T-helper 2 cell treated with Interferon-gamma antibody and Interleukin-4, amounts not matched to agents 100 ng/mL and 5 ng/mL, for 36 hours (primary cell): Measurements from ENCODE around the gene TMEM61. TPM values are rescaled to one million over a fixed set of nuclear protein-coding genes. Genes with fewer than 3 reads are reported as not detected.
"Not testable (repeated sequence)": the region's sequence is repeated elsewhere in the genome, so short reads cannot be mapped to it uniquely, and the experiment has no call there.

Experiments used
- intact Hi-C: fragments of 100-400 bp; cut with micrococcal nuclease; formaldehyde crosslinking; loops from one replicate; pipeline ENCODE4 v1.15.1; 2023
- total RNA-seq: library from RNA; stranded (reverse); gene quantifications from 2 replicates; pipeline ENCODE4 v1.2.3, GENCODE V29; 2022

The TMEM61 gene
- total RNA-seq, 1 donor from 2014 or later: not detected

- intact Hi-C loops: no loop called here
Observed at GRCh38 chr1:55000110-55001085, 20.0 kb downstream of the TMEM61 start.

GRCh38 chr1:55001311-55001710 lies 20.9 kb downstream of the TMEM61 start:
- intact Hi-C loops: no loop called here

GRCh38 chr1:55002686-55003085 lies 22.3 kb downstream of the TMEM61 start:
- intact Hi-C loops: no loop called here

- intact Hi-C loops: no loop called here
Observed at GRCh38 chr1:55005351-55006140, 25.1 kb downstream of the TMEM61 start.

- intact Hi-C loops: no loop called here
Observed at GRCh38 chr1:55006931-55007330, 26.5 kb downstream of the TMEM61 start.

GRCh38 chr1:55007625-55008024 lies 27.2 kb downstream of the TMEM61 start:
- intact Hi-C loops: no loop called here

- intact Hi-C loops: no loop called here
Observed at GRCh38 chr1:55010194-55010886, 29.9 kb downstream of the TMEM61 start.

GRCh38 chr1:55010887-55011217 lies 30.4 kb downstream of the TMEM61 start:
- intact Hi-C loops: no loop called here

GRCh38 chr1:55012661-55013060 lies 32.2 kb downstream of the TMEM61 start:
- intact Hi-C loops: no loop called here

GRCh38 chr1:55015123-55015522 lies 34.7 kb downstream of the TMEM61 start:
- intact Hi-C loops: no loop called here

GRCh38 chr1:55015731-55016620 lies 35.5 kb downstream of the TMEM61 start:
- intact Hi-C loops: no loop called here

GRCh38 chr1:55018395-55018794 lies 38.0 kb downstream of the TMEM61 start:
- intact Hi-C loops: no loop called here

- intact Hi-C loops: loop anchor here (1.0 kb wide), 2 partner anchors 72 to 77 kb away; no protein-coding TSS in a partner anchor
Observed at GRCh38 chr1:55021942-55022546, 41.6 kb downstream of the TMEM61 start.

GRCh38 chr1:55024163-55024562 lies 43.7 kb downstream of the TMEM61 start:
- intact Hi-C loops: not testable (repeated sequence)

- intact Hi-C loops: not testable (repeated sequence)
Observed at GRCh38 chr1:55026682-55027081, 46.3 kb downstream of the TMEM61 start.

GRCh38 chr1:55031098-55031497 lies 50.7 kb downstream of the TMEM61 start:
- intact Hi-C loops: not testable (repeated sequence)

- intact Hi-C loops: no loop called here
Observed at GRCh38 chr1:55033265-55033614, 52.8 kb downstream of the TMEM61 start.

GRCh38 chr1:55034476-55035133 lies 54.2 kb downstream of the TMEM61 start:
- intact Hi-C loops: no loop called here

GRCh38 chr1:55035904-55036303 lies 55.5 kb downstream of the TMEM61 start:
- intact Hi-C loops: no loop called here
